ENCODE results near the gene MT1E. TPM values are rescaled to one million over a fixed set of nuclear protein-coding genes. Genes with fewer than 3 reads are reported as not detected.

MT1E gene
- total and polyA plus RNA-seq, 2 of the 13 experiments (the other 11 are each of a cell fraction or from before 2014, with no cell fraction given), result 110 to 1,072 TPM

- 0 out of 2 replicates have a peak, but pooled peaks have one; percentile 27 for TF ChIP-seq HNF1A (IDR thresholded peaks at IDR 0.05; ENCODE audit: low read depth)
- peak; percentile 49; the same call in 1 of the 2 replicates for TF ChIP-seq HNF1A (CRISPR knock-in tag; IDR thresholded peaks at IDR 0.05; ENCODE audit: borderline replicate concordance)
- peak; percentile 16; the same call in 1 of the 2 replicates for TF ChIP-seq ZNF441 (CRISPR knock-in tag; IDR thresholded peaks at IDR 0.05; ENCODE audit: borderline replicate concordance)
- TF ChIP-seq MLLT10 (CRISPR knock-in tag; IDR thresholded peaks at IDR 0.05), result no peak
- TF ChIP-seq HNRNPLL (IDR thresholded peaks at IDR 0.05; ENCODE audit: low read depth, low read length, poor library complexity, severe bottlenecking), result no peak
- TF ChIP-seq, protein P1, sequence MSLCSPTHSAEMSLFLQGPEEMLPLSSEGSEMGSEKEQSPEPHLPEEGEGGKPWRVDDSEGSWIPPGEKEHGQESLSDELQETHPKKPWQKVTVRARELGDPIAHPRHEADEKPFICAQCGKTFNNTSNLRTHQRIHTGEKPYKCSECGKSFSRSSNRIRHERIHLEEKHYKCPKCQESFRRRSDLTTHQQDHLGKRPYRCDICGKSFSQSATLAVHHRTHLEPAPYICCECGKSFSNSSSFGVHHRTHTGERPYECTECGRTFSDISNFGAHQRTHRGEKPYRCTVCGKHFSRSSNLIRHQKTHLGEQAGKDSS (CRISPR knock-in tag; IDR thresholded peaks at IDR 0.05; ENCODE audit: borderline replicate concordance, low read depth), result peak; percentile 57
- TF ChIP-seq FOSL2 (CRISPR knock-in tag; IDR thresholded peaks at IDR 0.05), result peak; percentile 82
- TF ChIP-seq, protein P2, sequence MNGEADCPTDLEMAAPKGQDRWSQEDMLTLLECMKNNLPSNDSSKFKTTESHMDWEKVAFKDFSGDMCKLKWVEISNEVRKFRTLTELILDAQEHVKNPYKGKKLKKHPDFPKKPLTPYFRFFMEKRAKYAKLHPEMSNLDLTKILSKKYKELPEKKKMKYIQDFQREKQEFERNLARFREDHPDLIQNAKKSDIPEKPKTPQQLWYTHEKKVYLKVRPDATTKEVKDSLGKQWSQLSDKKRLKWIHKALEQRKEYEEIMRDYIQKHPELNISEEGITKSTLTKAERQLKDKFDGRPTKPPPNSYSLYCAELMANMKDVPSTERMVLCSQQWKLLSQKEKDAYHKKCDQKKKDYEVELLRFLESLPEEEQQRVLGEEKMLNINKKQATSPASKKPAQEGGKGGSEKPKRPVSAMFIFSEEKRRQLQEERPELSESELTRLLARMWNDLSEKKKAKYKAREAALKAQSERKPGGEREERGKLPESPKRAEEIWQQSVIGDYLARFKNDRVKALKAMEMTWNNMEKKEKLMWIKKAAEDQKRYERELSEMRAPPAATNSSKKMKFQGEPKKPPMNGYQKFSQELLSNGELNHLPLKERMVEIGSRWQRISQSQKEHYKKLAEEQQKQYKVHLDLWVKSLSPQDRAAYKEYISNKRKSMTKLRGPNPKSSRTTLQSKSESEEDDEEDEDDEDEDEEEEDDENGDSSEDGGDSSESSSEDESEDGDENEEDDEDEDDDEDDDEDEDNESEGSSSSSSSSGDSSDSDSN (CRISPR knock-in tag; IDR thresholded peaks at IDR 0.05), result peak; percentile 56; the same call in 1 of the 2 replicates
- TF ChIP-seq TSC22D2 (CRISPR knock-in tag; IDR thresholded peaks at IDR 0.05; ENCODE audit: borderline replicate concordance), result peak; percentile 84
- TF ChIP-seq, protein P3, sequence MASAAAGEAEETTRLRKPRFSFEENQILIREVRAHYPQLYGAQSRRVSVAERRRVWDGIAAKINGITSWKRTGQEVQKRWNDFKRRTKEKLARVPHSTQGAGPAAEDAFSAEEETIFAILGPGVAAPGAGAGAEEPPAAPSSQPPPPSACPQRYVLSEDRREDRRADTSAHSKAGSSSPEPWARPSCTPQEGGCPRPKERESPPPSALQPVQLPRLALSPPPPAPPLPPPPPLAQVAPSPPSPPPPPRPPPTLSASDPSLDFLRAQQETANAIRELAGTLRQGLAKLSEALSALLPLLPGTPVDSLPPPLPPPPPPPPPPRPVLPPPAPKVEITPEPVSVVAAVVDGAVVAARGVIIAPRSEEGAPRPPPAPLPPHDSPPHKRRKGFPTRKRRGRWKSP (CRISPR knock-in tag; IDR thresholded peaks at IDR 0.05), result peak; percentile 97
- no peak for TF ChIP-seq JARID2 (CRISPR knock-in tag; IDR thresholded peaks at IDR 0.05; ENCODE audit: insufficient replicate concordance)
- TF ChIP-seq ZBTB14 (CRISPR knock-in tag; IDR thresholded peaks at IDR 0.05), result 0 out of 2 replicates have a peak, but pooled peaks have one; percentile 25
- peak; percentile 11; the same call in 1 of the 2 replicates for TF ChIP-seq ZSCAN29 (CRISPR knock-in tag; conservative IDR thresholded peaks at IDR 0.05)
- TF ChIP-seq ZNF574 (CRISPR knock-in tag; IDR thresholded peaks at IDR 0.05), result peak; percentile 73
These were observed 18.4 kb upstream of the MT1E start (continued) for GRCh38 chr16:56607109-56607618.

Data from HepG2 (cell line).